ENCODE results near the gene COL5A1.

COL5A1 gene

GRCh38 chr9:134814598-134815215 lies 173.1 kb downstream of the COL5A1 start:
- no peak overlapping the region for H3K4me3 ChIP-seq (ENCODE audit: low read depth, low read length)
- no peak for TF ChIP-seq CTCF (IDR thresholded peaks at IDR 0.05; ENCODE audit: insufficient read depth, low read depth, low read length, missing control alignments)
- no peak for DNase-seq (ENCODE audit: low read depth)

DNA sequence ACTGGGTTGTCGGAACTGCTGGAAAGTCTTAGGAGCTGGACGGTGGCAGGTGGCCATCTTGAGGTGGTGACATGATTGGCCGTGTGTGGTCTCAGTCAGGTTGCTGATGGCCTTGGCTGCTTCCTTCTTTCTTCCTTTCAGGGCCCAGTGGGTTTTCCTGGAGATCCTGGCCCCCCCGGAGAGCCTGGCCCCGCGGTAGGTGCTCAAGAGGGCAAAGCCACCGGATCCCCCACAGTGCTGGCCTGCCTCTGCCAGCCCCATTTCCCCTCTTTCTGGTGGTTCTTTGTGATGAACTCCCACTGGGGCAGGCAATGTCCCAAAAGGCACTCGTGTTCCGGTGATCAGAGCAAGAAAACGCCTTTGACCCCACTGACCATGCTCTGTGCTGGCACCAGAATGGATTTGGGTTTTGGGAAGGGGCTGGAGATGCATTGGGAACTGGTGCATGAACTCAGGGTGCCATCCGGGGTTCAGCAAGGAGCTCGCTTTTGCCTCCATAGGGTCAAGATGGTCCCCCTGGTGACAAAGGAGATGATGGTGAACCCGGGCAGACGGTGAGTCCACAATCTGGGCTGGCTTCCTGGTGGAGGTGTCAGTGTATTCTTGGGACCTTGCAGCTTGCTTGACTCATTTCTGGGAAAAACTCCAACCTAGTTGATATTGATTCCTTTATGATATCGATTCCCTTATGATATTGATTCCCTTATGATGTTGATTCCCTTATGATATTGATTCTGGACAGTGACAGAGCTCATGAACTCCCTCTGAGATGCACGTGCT lies 174.0 kb downstream of the COL5A1 start:
- TF ChIP-seq CTCF (IDR thresholded peaks at IDR 0.05; ENCODE audit: insufficient read depth, low read depth, low read length, missing control alignments): no peak
- no peak for DNase-seq (ENCODE audit: low read depth)
- no peak overlapping the region for H3K4me3 ChIP-seq (ENCODE audit: low read depth, low read length)

GRCh38 chr9:134816264-134816663 lies 174.7 kb downstream of the COL5A1 start:
- DNase-seq (ENCODE audit: low read depth): no peak
- no peak for TF ChIP-seq CTCF (IDR thresholded peaks at IDR 0.05; ENCODE audit: insufficient read depth, low read depth, low read length, missing control alignments)
- H3K4me3 ChIP-seq (ENCODE audit: low read depth, low read length): no peak overlapping the region

DNA sequence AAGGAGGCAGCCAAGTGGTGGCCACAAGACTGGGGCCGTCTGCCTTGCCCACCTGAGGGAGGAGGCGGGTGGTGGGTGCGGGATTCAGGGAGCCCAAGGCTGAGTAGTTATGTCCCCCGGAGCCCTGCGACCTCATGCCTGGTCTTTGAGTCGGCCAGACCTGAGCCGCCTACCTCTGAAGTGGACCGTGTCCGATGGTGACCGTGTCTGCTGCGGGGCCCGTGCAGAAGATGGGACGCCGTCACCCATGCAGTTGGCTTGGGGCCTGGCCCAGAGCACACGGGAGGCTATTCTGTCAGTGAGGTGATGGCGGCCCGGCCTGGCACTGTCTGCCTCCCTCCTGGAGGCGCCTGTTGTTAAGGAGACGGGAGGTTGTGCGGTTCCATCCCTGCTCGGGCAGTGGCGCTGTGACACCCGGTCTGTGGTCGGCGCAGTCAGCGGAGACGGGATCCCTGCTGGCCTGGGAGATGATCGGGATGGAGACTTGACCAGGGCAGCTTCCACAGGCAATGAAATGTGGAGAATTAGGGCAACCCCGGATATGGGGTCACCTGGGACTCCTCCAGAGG lies 176.5 kb downstream of the COL5A1 start:
- TF ChIP-seq CTCF (IDR thresholded peaks at IDR 0.05; ENCODE audit: insufficient read depth, low read depth, low read length, missing control alignments): no peak
- H3K4me3 ChIP-seq (ENCODE audit: low read depth, low read length): no peak overlapping the region
- no peak for DNase-seq (ENCODE audit: low read depth)

GRCh38 chr9:134818591-134818990 lies 177.0 kb downstream of the COL5A1 start:
- no peak for TF ChIP-seq CTCF (IDR thresholded peaks at IDR 0.05; ENCODE audit: insufficient read depth, low read depth, low read length, missing control alignments)
- H3K4me3 ChIP-seq (ENCODE audit: low read depth, low read length): no peak overlapping the region
- no peak for DNase-seq (ENCODE audit: low read depth)

DNA sequence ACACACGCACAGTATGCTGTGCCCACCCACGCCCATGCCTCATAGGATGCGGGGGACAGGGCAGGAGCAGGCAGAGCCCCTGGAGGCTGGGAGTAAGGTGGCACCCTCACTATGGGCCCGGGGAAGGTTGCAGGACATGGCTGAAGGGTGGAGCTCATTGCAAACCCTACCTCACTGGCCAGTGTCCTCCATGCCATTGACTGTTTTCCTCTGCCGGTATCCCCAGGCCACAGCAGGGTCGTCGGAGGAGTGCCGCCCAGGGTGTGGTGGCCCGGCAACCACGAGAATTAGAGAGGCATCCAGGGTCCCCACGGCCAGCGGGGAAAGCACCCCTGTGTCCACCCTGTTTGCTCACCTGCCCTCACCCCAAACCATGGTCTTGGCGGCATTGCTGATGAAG lies 179.3 kb downstream of the COL5A1 start:
- DNase-seq (ENCODE audit: low read depth): no peak
- no peak for TF ChIP-seq CTCF (IDR thresholded peaks at IDR 0.05; ENCODE audit: insufficient read depth, low read depth, low read length, missing control alignments)

More for the DNA sequence above, 179.3 kb downstream of the COL5A1 start:
- H3K4me3 ChIP-seq (ENCODE audit: low read depth, low read length): no peak overlapping the region

Data from GM12865 (cell line).